ENCODE measurements around the gene CALCOCO1.

GRCh38 chr12:53713516-53713915 lies 13.7 kb downstream of the CALCOCO1 start:
- TF ChIP-seq YY1 (IDR thresholded peaks at IDR 0.05; ENCODE audit: insufficient read depth, insufficient read length), result no peak
- no peak for TF ChIP-seq ZNF274 (IDR thresholded peaks at IDR 0.05; ENCODE audit: low read depth, low read length)
